ENCODE measurements around the gene ZNF829. TPM values are rescaled to one million over a fixed set of nuclear protein-coding genes. Genes with fewer than 3 reads are reported as not detected.
A peak's percentile ranks its signal among the peaks of the same experiment; 100 is the strongest.

ZNF829 gene
- total and polyA plus RNA-seq, 8 donors, result 2.4 to 7.6 (median 7.1) TPM

DNA sequence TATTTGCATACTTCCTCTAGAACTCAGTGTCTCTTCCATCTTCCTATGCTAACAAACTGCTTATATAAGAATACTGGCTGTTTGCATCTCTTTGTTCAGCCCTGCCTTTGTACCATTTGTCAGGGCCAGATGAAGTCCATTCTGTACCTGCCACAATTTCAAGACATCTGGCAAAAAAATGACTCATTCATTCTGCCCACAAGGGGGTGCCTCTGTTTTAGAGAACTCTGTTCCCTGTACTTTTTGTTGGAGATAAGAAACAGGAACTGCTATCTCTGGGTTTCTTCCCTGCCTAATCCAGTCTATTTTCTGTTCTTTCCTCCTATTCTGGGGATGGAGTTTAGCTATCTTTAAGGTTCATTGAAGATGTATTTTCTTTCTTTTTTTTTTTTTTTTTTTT is 23.1 kb upstream of the ZNF829 start:
- peaks cover 0 to 100% of the 10 kb centered on the region in 2 donors for H3K9me3 ChIP-seq
- ATAC-seq (no peak), DNase-seq (peak in 1 of 4 donors; percentile 21)
- peaks cover 0 to 90% of the 10 kb centered on the region in 2 donors for H3K36me3 ChIP-seq
- H3K27ac ChIP-seq, result no peak overlapping the region
- intact Hi-C loops (cut with DNase I), result no loop called here
- no peak overlapping the region for H3K4me3 ChIP-seq
- TF ChIP-seq, protein P1, sequence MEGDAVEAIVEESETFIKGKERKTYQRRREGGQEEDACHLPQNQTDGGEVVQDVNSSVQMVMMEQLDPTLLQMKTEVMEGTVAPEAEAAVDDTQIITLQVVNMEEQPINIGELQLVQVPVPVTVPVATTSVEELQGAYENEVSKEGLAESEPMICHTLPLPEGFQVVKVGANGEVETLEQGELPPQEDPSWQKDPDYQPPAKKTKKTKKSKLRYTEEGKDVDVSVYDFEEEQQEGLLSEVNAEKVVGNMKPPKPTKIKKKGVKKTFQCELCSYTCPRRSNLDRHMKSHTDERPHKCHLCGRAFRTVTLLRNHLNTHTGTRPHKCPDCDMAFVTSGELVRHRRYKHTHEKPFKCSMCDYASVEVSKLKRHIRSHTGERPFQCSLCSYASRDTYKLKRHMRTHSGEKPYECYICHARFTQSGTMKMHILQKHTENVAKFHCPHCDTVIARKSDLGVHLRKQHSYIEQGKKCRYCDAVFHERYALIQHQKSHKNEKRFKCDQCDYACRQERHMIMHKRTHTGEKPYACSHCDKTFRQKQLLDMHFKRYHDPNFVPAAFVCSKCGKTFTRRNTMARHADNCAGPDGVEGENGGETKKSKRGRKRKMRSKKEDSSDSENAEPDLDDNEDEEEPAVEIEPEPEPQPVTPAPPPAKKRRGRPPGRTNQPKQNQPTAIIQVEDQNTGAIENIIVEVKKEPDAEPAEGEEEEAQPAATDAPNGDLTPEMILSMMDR (IDR thresholded peaks at IDR 0.05), result no peak
- no peaks in the 10 kb centered on the region for H3K27me3 ChIP-seq
- H3K4me1 ChIP-seq, result no peaks in the 10 kb centered on the region

DNA sequence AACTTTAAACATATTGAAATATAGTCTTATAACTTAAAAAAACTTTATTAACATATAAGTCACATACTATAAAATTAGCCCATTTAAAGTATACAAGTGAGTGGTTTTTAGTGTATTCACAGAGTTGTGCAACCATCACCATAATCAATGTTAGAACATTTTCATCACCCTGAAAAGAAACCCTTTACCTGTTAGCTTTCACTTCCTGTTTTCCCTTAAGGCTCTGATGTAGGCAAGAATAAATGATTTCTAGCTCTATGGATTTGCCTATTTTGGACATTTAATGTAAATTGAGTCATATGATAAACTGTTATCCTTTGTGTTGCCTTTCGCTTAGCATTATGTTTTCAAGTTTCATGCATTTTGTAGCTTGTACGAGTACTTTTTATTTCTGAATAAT is 15.6 kb upstream of the ZNF829 start:
- DNase-seq, result no peak
- peaks cover 0 to 95% of the 10 kb centered on the region in 2 donors for H3K9me3 ChIP-seq
- TF ChIP-seq, protein P1 (IDR thresholded peaks at IDR 0.05), result no peak
- H3K27me3 ChIP-seq, result no peaks in the 10 kb centered on the region
- no peak overlapping the region for H3K27ac ChIP-seq
- intact Hi-C loops (cut with DNase I), result no loop called here
- no peak for ATAC-seq
- H3K36me3 ChIP-seq, result peaks cover 0 to 69% of the 10 kb centered on the region in 2 donors
- H3K4me3 ChIP-seq, result no peak overlapping the region
- H3K4me1 ChIP-seq, result no peaks in the 10 kb centered on the region

DNA sequence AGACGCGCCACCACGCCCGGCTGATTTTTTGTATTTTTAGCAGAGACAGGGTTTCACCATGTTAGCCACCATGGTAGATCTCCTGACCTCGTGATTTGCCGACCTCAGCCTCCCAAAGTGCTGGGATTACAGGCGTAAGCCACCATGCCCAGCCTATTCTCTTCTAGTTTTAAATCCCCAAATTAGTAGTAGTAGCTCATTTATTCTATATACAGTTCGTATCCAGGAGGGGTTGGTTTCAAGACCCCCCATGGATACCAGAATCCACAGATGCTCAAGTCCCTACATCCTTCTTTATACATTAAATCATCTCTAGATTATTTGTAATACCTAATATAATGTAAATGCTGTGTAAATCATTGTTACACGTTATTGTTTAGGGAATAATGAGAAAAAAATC is 2.0 kb upstream of the ZNF829 start:
- Histone ChIP-seq H3K27me3 (no peaks in the 10 kb centered on the region), H3K4me1 (peaks cover 8 to 15% of the 10 kb centered on the region in 2 donors), H3K27ac (no peak overlapping the region), H3K9me3 (peaks cover 0 to 41% of the 10 kb centered on the region in 2 donors), H3K36me3 (peaks cover 0 to 49% of the 10 kb centered on the region in 2 donors), H3K4me3 (no peak overlapping the region)
- ATAC-seq (no peak), DNase-seq (no peak)
- TF ChIP-seq, protein P1 (IDR thresholded peaks at IDR 0.05), result no peak
- intact Hi-C loops (cut with DNase I), result no loop called here

DNA sequence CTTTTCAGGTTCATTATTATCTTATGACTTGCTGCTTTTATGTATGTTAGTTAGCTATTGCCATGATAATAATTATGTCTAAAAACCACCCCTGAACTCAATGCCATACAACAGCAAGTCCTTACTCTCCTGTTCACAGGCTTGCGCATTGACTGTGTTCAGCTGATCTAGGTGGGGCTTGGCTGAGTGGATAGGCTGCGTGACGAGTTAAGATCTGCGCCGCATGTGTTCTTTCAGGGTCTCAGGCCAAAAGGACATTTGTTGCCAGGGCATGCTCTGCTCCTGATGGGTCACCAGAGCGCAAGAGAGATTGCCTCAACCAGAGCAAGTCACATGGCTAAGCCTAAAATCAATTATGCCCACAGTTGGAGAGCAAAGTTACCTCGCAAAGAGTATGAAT is 900 bp upstream of the ZNF829 start:
- ATAC-seq (no peak), DNase-seq (peak in 1 of 4 donors; percentile 26)
- TF ChIP-seq, protein P1 (IDR thresholded peaks at IDR 0.05), result no peak
- peaks cover 0 to 48% of the 10 kb centered on the region in 2 donors for H3K36me3 ChIP-seq
- H3K4me1 ChIP-seq, result peaks cover 8 to 15% of the 10 kb centered on the region in 2 donors
- H3K27ac ChIP-seq, result no peak overlapping the region
- intact Hi-C loops (cut with DNase I), result no loop called here
- peak overlapping the region; percentile 72 to 89 for H3K4me3 ChIP-seq
- peaks cover 0 to 41% of the 10 kb centered on the region in 2 donors for H3K9me3 ChIP-seq
- H3K27me3 ChIP-seq, result no peaks in the 10 kb centered on the region

DNA sequence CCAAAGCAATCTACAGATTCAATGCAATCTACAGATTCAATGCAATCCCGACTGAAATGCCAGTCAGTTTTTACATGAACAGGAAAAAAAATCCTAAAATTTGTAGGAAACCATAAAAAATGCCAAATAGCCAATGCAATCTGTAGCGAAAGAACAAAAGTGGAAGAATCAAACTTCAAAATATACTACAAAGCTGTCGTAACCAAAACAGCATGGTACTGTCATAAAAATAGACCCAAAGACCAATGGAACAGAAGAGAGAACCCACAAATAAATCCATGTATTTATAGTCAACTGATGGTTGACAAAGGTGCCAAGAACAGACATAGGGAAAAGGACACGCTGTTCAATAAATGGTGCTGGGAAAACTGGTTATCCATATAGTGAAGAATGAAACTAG is 17.7 kb downstream of the ZNF829 start:
- Histone ChIP-seq H3K36me3 (peaks cover 0 to 98% of the 10 kb centered on the region in 2 donors), H3K4me3 (no peak overlapping the region), H3K4me1 (no peaks in the 10 kb centered on the region), H3K9me3 (peaks cover 3 to 98% of the 10 kb centered on the region in 2 donors), H3K27ac (no peak overlapping the region), H3K27me3 (no peaks in the 10 kb centered on the region)
- intact Hi-C loops (cut with DNase I), result no loop called here
- TF ChIP-seq, protein P1 (IDR thresholded peaks at IDR 0.05), result no peak
- ATAC-seq, result no peak
- no peak for DNase-seq

All from left lung (tissue), 10 donors.